ENCODE measurements around the gene GJA4.

GJA4 gene

DNA sequence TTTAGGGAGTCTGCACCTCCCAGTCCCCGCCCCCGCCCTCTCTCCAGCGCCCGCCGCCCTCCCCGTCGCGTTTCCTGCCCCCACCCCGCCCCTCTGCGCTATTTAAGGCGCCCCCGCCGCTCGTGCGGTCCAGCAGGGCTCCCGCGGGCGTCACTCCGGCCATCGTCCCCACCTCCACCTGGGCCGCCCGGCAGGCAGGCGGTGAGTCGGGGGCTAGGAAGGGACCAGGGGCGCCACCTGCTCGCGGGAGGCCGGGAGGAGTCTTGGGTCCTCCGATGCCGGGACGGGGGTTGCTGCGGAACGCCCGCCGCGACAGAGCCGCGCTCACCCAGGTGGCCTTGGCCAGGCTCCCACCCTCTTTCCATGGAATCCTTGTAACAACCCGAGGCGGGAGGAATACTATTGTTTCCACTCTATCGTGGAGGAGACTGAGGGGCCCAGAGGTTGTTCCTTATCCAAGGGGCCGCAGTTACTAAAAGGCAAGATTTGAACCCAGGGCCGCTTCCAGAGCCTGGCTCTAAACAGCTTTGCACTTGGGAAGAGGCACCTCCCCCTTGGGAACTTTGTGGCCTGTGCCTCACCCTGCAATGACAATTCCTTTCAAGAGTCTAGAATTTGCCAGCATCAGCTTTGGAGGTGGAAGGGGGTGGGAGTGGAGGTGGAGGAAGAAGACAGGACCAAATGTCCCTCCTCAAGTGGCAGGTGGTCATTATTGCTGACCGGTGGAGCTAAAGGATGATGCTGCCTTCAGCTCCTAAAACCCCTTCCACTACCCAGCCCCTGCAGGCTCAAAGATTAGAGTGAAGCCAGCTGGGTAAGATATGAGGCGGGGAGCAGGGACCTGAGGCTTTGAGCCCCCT is at the start of gene GJA4:
TSS of gene GJA4 (plus strand) at position 132 of the 860 bp plus-strand sequence. CDS start 1,215 bp downstream, outside the sequence.
- DNase-seq (ENCODE audit: low read depth), result no peak

DNA sequence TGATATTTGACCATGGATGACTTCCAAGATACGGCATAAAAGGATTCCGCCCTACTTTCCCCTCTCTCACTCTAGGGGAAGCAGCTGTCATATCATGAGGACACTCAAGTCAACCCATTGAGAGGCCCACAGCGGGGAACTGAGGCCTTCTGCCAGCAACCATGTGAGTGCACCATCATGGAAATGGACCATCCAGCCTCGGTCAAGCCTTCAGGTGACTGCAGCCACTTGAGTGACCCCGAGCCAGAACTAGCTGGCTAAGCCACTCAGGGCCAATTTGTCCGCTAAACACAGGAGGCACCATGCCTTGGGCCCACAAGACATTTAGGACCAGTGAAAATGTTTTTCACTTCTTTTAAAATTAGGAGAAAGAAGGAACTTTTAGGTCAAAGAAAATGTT is 49.0 kb upstream of the GJA4 start:
- DNase-seq (ENCODE audit: low read depth), result no peak

DNA sequence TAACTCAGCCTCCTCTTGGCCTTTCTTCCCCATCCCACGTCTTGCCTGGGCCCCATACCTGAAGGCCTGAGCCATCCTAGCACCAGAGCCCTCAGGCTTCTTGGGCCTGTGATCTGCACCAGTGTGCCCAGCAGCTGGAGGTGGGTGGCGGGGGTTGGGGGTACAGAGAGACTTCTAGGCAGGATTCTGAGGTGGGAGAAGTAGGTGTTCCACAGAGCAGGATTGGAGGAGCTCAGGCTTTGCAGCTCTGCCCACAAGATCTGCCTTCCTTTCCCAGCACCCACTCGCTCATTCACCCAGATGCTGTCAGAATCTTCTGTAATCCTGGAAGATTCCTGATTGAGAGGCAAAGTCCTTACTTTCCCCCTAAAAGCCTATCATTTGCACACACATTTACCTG is 47.9 kb upstream of the GJA4 start:
- no peak for DNase-seq (ENCODE audit: low read depth)

DNA sequence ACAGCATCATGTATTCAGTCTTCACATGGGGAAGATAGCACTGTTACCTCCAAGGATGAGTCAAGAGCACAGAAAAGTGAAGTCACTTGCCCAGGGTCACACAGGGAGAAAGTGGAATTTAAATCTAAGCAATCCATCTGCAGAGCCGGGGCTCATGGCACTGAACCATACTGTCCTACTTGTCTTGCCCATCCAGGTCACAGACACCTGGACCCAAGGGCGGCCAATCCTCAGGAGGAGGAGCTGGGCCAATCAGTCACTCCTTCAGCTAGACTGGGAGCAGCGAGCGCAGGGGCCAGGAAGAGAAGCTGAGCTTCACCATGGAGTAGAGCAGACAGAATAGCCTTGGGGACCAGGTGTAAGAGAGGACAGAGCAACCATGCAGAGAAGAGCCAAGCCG is 47.1 kb upstream of the GJA4 start:
- no peak for DNase-seq (ENCODE audit: low read depth)

DNA sequence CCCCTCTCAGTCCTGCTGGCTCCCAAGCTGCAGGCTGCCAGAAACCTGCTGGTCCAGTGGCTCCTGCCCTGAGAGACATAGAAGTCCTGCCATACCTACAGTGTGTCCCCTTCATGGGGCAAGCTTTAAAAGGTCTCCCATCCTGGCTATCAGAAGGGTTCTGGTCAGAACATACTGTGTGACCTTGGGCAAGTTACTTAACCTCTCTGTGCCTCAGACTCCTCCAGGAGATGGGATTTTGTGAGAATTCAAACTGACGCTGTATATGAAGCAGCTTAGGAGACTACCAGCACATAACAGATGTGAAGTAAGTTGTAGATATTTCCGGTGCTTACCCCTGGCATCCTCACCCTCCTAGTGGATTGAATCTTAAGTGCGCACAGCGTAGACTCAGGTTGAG is 46.7 kb upstream of the GJA4 start:
- no peak for DNase-seq (ENCODE audit: low read depth)

DNA sequence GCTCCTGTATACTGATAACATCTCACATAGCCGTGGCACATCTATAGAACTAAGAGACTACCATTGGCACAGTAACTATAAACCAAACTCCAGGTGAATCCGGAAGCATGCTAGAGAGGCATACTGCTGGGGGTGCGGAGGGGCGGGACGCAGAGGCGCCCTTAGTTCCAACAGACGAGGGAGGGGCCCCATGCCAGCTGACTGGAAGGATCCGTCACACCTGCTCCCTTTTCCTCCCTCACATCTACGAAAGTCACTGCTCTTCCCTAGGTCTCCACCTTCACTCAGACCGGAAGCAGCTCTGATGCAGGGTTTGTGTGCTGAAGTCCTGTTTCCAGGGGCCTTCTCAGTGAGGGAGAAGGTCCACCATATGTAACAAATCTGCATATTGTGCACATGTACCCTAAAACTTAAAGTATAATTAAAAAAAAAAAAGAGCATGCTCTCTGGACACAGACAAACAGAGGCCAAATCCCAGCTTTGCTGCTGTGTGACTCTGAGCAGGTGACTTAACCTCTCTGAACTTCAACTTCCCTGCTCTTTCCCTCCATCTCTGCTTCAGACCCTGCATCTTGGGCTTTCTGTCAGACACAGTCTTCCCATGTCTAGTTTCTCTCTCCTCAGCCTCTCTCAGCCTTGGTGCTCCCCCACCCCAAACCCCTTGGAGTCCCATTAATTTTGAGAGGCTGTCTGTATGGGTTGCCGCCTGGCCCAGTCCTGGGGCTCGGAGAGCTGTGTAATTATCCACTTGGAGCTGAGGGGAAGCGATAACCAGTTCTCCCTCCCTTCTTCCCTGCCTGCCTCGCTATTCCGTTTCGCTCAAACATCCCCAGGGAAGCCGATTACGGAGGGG is 45.8 kb upstream of the GJA4 start:
- DNase-seq (ENCODE audit: low read depth), result no peak

DNA sequence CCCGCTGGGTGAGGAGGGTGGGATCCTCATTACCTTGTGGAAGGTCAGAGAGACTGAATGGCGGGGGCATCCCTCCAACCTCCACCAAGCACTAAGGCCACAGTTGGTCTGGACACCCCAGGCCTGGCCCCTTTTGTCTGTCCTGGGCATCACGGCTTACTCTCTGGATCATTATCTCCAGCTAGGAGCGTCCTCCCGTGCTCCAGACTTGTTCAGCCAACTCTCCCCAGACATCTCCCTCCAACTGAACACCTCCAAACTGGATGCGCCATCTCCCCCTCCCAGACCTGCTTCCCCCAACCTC is 45.2 kb upstream of the GJA4 start:
- DNase-seq (ENCODE audit: low read depth), result no peak

DNA sequence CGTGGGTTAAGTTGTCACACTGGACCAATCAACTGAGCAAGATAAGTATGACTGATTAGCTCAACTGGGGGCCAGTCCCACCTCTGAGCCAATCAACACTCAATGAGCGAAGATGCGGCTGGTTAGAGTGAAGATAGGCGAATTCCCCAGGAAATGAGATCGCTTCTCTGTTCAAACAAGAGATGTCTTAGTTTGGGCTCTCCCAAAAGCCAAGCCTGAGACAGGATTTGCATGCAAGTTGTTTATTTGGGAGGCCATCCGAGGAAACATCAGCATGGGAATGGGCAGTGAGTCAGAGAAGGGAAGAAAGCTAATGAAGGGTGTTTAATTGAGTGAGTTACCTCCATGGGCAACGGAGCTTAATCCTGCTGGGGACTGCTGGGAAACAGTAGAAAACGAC is 42.8 kb upstream of the GJA4 start:
- DNase-seq (ENCODE audit: low read depth), result no peak

DNA sequence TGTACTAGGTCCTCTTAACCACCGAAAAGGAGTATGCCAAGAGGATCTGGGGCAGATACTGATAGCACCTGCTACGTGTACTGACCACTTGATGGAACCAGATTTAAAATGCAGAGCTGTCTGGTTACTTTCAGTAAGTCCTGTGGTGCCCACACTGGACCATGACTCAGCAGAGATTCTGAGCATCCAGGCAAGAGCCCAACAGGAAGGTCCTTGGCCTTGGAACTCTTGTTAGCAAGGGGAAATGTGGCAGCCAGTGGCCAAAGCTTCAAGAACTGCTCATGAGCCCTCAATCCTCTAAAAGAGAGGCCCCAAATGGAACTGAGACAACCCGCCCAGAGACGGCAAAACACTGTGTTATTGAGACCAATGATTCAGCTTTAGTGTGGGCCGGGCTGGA is 42.2 kb upstream of the GJA4 start:
- no peak for DNase-seq (ENCODE audit: low read depth)

DNA sequence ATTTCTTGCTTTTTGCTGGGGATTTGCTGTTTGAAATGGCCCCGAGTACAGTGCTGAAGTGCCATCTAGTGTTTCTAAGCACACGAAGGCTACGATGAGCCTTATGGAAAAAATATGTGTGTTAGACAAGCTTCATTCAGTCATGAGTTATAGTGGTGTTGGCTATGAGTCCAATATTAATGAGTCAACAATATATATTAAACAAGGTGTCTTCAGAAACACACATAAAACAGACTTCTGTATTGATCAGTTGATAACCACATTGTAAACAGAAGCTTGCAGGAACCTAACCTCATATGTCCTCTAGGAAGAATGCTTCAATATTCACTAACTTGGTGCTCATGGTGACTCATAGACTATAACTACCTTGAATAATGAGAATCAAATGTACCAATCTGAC is 39.6 kb upstream of the GJA4 start:
- DNase-seq (ENCODE audit: low read depth), result no peak

DNA sequence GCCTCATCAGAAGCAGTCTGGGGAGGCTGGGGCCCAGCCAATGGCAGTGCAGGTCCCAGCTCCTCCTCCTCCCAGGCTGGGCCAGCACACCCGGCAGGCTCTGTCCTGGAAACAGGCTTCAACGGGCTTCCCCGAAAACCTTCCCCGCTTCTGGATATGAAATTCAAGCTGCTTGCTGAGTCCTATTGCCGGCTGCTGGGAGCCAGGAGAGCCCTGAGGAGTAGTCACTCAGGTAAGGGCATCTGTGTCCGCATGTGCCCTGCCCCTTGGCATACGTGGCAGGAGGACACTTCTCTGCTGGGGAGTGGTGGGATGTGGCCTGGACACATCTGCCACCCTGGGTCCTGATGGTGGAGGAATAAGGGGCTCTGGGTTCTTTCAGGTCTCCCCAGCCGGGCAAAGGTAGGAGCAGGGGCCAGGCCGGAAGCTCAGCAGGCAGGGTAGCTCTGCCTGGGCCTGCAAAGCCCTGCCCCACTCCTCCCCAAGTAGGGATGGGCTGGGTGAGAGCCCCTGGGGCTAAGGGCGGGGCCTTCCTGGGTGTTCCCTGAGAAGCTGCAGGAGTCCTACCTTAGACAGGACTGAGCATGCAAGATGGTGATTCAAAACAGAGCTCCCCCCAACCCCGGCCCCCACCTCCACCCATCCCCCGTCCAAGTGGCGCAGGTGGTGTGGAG is 37.7 kb upstream of the GJA4 start, which contains the start of gene GJB5:
TSS of gene GJB5 (plus strand) at position 84 of the 674 bp plus-strand sequence. CDS start 2,284 bp downstream, outside the sequence.
- DNase-seq (ENCODE audit: low read depth), result no peak

DNA sequence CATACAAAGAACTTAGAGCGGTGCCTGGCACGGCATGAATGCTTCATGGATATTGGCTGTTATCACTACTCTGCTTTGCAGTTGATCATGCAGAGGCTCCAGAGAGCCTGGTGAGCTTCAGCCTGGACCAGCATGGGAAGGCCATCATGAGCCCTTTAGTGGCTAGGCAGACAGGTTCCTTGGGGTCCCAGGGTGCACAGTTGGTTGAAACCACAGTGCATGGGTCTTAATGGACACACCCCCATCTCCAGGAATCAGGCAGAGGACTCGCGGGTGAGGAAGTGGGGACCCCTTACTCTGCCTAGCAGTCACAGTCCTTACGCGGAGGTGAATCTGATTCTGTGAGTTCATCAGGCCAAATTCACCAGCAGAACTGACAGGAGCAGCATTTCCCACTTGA is 36.8 kb upstream of the GJA4 start:
- no peak for DNase-seq (ENCODE audit: low read depth)

DNA sequence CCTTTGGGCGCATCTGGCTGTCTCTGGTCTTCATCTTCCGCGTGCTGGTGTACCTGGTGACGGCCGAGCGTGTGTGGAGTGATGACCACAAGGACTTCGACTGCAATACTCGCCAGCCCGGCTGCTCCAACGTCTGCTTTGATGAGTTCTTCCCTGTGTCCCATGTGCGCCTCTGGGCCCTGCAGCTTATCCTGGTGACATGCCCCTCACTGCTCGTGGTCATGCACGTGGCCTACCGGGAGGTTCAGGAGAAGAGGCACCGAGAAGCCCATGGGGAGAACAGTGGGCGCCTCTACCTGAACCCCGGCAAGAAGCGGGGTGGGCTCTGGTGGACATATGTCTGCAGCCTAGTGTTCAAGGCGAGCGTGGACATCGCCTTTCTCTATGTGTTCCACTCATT is 35.4 kb upstream of the GJA4 start:
- no peak for DNase-seq (ENCODE audit: low read depth)

DNA sequence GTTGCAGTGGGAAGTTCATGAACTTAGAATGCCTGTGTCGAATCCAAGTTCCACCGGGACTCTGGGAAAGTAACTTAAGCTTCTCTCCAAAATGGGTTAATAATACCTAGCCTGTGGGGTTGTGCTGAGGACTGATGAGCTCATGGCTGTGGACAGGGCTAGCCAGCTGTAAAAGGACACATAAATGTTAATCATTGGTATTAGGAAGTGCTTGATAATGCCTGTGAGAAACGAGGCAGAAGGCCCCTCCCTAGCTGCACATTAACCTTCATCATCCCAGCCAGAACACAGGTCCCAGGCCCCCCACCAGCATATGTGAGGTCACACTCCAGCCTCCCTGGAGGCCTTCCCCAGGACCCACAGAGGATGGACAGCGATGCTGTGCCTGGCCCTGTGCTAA is 34.0 kb upstream of the GJA4 start:
- DNase-seq (ENCODE audit: low read depth), result no peak

DNA sequence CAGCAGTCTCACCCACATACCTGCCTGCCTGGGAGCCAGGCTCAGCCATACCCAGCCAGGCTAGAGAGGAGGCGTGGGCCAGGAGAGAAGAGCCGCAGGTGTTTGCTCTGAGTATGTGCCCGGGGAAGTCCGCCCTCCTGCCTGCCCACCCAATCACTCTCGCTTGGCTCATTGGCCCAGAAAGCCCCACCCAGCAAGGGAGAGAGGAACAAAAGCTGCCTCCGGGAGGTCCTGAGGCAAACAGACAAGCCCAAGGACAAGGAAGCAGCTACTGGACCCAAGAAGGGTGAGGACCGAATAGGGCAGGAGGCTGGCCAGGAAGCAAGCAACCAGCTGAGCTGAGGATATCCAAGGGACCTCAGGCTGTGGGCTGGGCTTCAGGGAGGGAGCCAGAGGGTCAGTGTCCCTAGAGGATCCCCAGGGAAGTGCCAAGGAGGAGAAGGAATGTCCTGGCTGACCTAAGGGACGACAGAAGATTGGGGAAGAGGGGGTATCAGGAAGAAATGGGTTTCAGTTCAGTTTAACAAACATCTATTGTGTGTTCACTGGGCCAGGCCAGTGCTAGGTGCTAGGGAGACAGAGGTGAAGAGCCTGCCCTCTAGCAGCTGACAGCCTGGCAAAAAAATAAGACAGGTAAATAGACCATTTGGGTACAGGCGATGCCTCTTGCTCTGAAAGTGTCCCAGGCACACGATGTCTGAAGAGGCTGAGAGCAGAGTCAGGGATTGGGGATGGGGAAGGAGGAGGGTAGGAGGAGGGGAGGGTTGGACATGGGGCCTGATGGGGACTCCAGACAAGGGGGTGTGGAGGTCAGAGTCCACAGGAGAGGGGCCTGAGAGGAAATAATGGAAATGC is 33.1 kb upstream of the GJA4 start, which contains the start of gene GJB4:
TSS of gene GJB4 (plus strand) at position 238 of the 855 bp plus-strand sequence. CDS start 1,515 bp downstream, outside the sequence.
- DNase-seq (ENCODE audit: low read depth), result no peak

DNA sequence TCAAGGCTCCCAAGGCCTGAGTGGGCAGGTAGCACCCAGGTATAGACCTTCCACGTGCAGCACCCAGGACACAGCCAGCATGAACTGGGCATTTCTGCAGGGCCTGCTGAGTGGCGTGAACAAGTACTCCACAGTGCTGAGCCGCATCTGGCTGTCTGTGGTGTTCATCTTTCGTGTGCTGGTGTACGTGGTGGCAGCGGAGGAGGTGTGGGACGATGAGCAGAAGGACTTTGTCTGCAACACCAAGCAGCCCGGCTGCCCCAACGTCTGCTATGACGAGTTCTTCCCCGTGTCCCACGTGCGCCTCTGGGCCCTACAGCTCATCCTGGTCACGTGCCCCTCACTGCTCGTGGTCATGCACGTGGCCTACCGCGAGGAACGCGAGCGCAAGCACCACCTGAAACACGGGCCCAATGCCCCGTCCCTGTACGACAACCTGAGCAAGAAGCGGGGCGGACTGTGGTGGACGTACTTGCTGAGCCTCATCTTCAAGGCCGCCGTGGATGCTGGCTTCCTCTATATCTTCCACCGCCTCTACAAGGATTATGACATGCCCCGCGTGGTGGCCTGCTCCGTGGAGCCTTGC is 31.5 kb upstream of the GJA4 start:
- DNase-seq (ENCODE audit: low read depth), result no peak

DNA sequence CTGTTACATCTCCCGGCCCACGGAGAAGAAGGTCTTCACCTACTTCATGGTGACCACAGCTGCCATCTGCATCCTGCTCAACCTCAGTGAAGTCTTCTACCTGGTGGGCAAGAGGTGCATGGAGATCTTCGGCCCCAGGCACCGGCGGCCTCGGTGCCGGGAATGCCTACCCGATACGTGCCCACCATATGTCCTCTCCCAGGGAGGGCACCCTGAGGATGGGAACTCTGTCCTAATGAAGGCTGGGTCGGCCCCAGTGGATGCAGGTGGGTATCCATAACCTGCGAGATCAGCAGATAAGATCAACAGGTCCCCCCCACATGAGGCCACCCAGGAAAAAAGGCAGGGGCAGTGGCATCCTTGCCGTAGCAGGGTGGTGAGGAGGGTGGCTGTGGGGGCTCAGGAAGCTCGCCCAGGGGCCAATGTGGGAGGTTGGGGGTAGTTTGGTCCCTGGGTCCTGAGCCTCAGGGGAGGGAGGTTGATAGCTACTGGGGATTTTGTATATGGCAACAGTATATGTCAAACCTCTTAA is 31.0 kb upstream of the GJA4 start:
- no peak for DNase-seq (ENCODE audit: low read depth)

DNA sequence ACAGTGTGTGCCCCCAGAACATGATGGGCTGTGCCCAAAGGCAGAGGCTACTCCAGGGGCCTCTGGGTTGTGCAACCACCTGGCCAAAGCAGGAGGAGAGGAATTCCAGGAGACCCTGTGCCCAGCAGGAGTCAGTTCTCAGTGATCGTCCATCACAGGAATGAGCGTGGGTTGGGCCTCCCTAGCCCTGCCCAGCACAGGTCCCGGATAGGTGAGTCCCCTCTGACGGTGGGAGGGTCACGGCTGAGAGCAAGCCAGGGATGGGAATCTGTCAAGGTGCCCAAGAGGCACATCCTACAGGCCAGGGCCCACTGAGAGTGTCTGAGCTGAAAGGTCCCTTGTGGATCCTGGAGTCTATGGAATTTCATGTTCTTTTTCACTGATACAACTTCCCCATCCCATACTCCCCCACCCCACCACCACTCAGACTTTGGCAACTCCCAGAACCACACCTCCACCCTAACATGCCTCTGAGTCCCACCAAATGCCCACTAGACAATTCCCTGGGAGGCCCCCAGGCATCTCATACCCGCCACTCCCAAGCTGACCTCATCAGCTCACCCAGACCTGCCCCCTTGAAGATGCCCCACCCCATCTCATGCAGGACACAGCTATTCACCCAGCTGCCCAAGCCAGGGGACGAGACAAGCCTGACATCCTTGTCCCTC is 30.2 kb upstream of the GJA4 start:
- no peak for DNase-seq (ENCODE audit: low read depth)

DNA sequence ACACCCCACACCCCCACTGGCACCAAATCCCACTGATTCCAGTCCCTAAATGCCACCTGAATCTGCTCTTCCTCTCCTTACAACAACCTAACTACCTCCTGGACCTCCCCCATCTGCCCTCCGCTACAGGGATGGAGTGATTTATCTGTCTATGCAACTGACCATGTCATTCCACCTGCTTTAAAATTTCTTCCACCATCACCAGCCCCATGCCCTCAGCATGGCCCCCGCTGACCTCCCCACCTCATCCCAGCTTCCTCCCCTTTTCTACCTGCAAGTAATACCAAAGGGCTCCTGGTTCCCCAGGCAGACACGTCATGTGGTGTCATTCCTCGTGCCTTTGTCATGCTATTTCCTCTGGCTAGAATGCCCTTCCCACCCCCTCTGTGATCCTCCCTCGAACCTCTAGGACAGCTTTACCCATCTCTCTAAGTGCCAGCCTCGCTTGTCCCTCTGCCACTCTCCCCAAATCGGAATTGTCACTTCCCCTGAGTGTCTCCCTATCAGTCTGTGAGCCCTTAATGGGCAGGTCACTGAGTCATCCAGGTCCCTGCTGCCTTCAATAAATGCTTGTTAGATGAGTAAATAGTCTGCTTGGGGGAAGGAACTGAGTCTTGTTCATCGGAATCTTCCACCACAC is 29.5 kb upstream of the GJA4 start:
- no peak for DNase-seq (ENCODE audit: low read depth)

DNA sequence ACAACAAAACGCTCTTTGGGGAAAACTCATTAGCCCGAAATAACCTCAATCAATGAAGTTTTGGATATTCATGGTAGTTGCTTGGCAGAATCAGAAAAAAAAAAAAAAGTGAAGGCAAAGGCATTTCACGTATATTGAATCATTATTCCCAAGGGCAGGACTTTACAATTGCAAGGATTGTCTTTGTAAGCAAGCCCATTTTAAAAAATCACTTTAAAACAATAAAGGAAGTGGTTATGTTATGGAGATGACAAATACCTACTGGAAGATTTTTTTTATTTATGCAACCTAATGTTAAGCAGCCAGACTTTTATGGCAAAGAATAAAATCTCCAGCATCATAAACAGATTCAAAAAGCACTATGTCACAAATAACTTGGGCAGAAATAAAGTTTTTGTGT is 23.9 kb upstream of the GJA4 start:
- DNase-seq (ENCODE audit: low read depth), result no peak

Measured in stimulated activated CD8-positive, alpha-beta memory T cell treated with anti-CD3 and anti-CD28 coated beads, Interleukin-12 subunit alpha, Interleukin-12 subunit beta, amount 100 ng/mL, for 1 hour (primary cell).